A549 (cell line): Measurements from ENCODE around the gene PXK. TPM values are rescaled to one million over a fixed set of nuclear protein-coding genes. Genes with fewer than 3 reads are reported as not detected.

Experiments
- ATAC-seq, 2 experiments: fragments of 200-7000 bp in 1 of 2; fragments of >200 bp in 1 of 2; cut with Nextera tagmentation in 1 of 2; cut with Tn5 transposase in 1 of 2; 3 replicates each; pipeline versions ENCODE4 v1.8.0 to v1.9.1; 2018 to 2020; ENCODE audit warnings: mild to moderate bottlenecking in 1 of 2, moderate library complexity in 1 of 2
- CTCF ChIA-PET: fragments of 300-600 bp; sonication (Branson Sonifier 250); formaldehyde crosslinking; extraction: SDS; loops from one replicate; lab custom pipeline; 2021; ENCODE audit warnings: antibody characterized with exemption, inconsistent platforms; lab: Yijun Ruan, JAX
- POLR2A ChIA-PET: fragments of 350-600 bp; formaldehyde crosslinking; extraction: SDS; loops from one replicate; lab custom pipeline; 2021; ENCODE audit warnings: antibody characterized with exemption, inconsistent platforms; lab: Yijun Ruan, JAX
- DNase-seq, 2 experiments: peaks; one replicate each; pipeline versions ENCODE4 v3.0.0 to v3.0.0-alpha.2; 2011 to 2016; ENCODE audit warnings: low read depth in 1 of 2, low spot score in 1 of 2
- FAIRE-seq: peaks from 2 replicates; lab custom pipeline; 2011; peaks lifted over from hg19 to GRCh38; lab: Jason Lieb, UNC
- H3K27ac ChIP-seq, 2 experiments: fragments of >200 bp; sonication (Bioruptor Twin); formaldehyde crosslinking; 3 replicates each; pipeline ENCODE4 v1.5.1; 2016 to 2017
- H3K4me1 ChIP-seq: fragments of >200 bp; sonication (Bioruptor Twin); formaldehyde crosslinking; 3 replicates; pipeline ENCODE4 v1.6.1; 2016
- H3K4me2 ChIP-seq: fragments of >200 bp; sonication (Bioruptor Twin); formaldehyde crosslinking; 3 replicates; pipeline ENCODE4 v1.6.1; 2016
- H3K4me3 ChIP-seq: fragments of >200 bp; sonication (Bioruptor Twin); formaldehyde crosslinking; 3 replicates; pipeline ENCODE4 v1.5.1; 2016
- H3K9me3 ChIP-seq: fragments of >200 bp; sonication (Bioruptor Twin); formaldehyde crosslinking; 3 replicates; pipeline ENCODE4 v1.6.1; 2016
- BCL3 ChIP-seq: fragments of >200 bp; sonication (Bioruptor Twin); formaldehyde crosslinking; IDR thresholded peaks from 3 replicates; pipeline ENCODE4 v1.6.1; 2016
- CBX8 ChIP-seq: fragments of 200-600 bp; sonication (generic); IDR thresholded peaks from 2 replicates; pipeline ENCODE4 v1.6.1; 2016
- CEBPB ChIP-seq, 2 experiments: fragments of >200 bp in 1 of 2; sonication (Bioruptor Twin) in 1 of 2; formaldehyde crosslinking in 1 of 2; IDR thresholded peaks; 2 replicates each; pipeline ENCODE4 v1.6.1; 2012 to 2016
- CHD4 ChIP-seq: fragments of 200-600 bp; sonication (generic); IDR thresholded peaks from 2 replicates; pipeline ENCODE4 v1.6.1; 2016; ENCODE audit warnings: antibody characterized with exemption, mild to moderate bottlenecking, borderline replicate concordance
- CTCF ChIP-seq: fragments of >200 bp; sonication (Bioruptor Twin); formaldehyde crosslinking; IDR thresholded peaks from 3 replicates; pipeline ENCODE4 v1.5.1; 2016
- E2F6 ChIP-seq: IDR thresholded peaks from 2 replicates; pipeline ENCODE4 v1.6.1; 2012; ENCODE audit warnings: low read depth, borderline replicate concordance
- EHF ChIP-seq: fragments of 250-450 bp; sonication (Bioruptor Pico); IDR thresholded peaks from 2 replicates; pipeline ENCODE4 v1.5.0; 2020; ENCODE audit warnings: mild to moderate bottlenecking
- EHMT2 ChIP-seq: fragments of 200-600 bp; sonication (generic); IDR thresholded peaks from 2 replicates; pipeline ENCODE4 v1.6.1; 2016; ENCODE audit warnings: antibody characterized with exemption, low read depth, mild to moderate bottlenecking, moderate library complexity
- EP300 ChIP-seq, 2 experiments: fragments of >200 bp; sonication (Bioruptor Twin); formaldehyde crosslinking; IDR thresholded peaks; 2 replicates in 1 of 2; 3 replicates in 1 of 2; pipeline ENCODE4 v1.6.1; 2016 to 2017
- FOSL2 ChIP-seq, 2 experiments: fragments of 450-650 bp in 1 of 2; fragments of >200 bp in 1 of 2; sonication (Bioruptor Twin) in 1 of 2; formaldehyde crosslinking; IDR thresholded peaks; 2 replicates each; pipeline versions ENCODE4 v1.5.0 to v1.6.1; 2016 to 2020; ENCODE audit warnings: mild to moderate bottlenecking in 1 of 2, moderate library complexity in 1 of 2
- GATA3 ChIP-seq: IDR thresholded peaks from 2 replicates; pipeline ENCODE4 v1.6.1; 2012; ENCODE audit warnings: borderline replicate concordance
- HOXA7 ChIP-seq: fragments of 250-450 bp; sonication (Bioruptor Pico); IDR thresholded peaks from 2 replicates; pipeline ENCODE4 v1.5.0; 2020; ENCODE audit warnings: mild to moderate bottlenecking, moderate library complexity
- HOXB13 ChIP-seq: fragments of 250-450 bp; sonication (Bioruptor Pico); IDR thresholded peaks from 2 replicates; pipeline ENCODE4 v1.5.0; 2020; ENCODE audit warnings: low read depth, mild to moderate bottlenecking, moderate library complexity
- HOXB5 ChIP-seq: fragments of 250-450 bp; sonication (Bioruptor Pico); IDR thresholded peaks from 2 replicates; pipeline ENCODE4 v1.5.0; 2020; ENCODE audit warnings: mild to moderate bottlenecking, moderate library complexity
- JUN ChIP-seq, 2 experiments: fragments of >200 bp; sonication (Bioruptor Twin); formaldehyde crosslinking; IDR thresholded peaks; 2 replicates in 1 of 2; 3 replicates in 1 of 2; pipeline ENCODE4 v1.6.1; 2016 to 2017
- JUNB ChIP-seq: fragments of >200 bp; sonication (Bioruptor Twin); formaldehyde crosslinking; IDR thresholded peaks from 2 replicates; pipeline ENCODE4 v1.6.1; 2016
- MAFK ChIP-seq: fragments of 450-650 bp; IDR thresholded peaks from 2 replicates; pipeline ENCODE4 v1.6.1; 2014; ENCODE audit not compliant: partially characterized antibody
- NPAS2 ChIP-seq: fragments of 250-450 bp; sonication (Bioruptor Pico); IDR thresholded peaks from 2 replicates; pipeline ENCODE4 v1.8.0; 2022; ENCODE audit warnings: mild to moderate bottlenecking, moderate library complexity, borderline replicate concordance
- NR3C1 ChIP-seq: fragments of >200 bp; sonication (Bioruptor Twin); formaldehyde crosslinking; IDR thresholded peaks from 3 replicates; pipeline ENCODE4 v1.6.1; 2017
- PHF8 ChIP-seq: fragments of 200-600 bp; sonication (generic); IDR thresholded peaks from 2 replicates; pipeline ENCODE4 v1.6.1; 2016; ENCODE audit warnings: low read depth, mild to moderate bottlenecking, antibody characterized with exemption, moderate library complexity, borderline replicate concordance
- RAD21 ChIP-seq, 2 experiments: fragments of >200 bp in 1 of 2; sonication (Bioruptor Twin) in 1 of 2; formaldehyde crosslinking in 1 of 2; IDR thresholded peaks in 1 of 2; conservative IDR thresholded peaks in 1 of 2; 2 replicates in 1 of 2; 3 replicates in 1 of 2; pipeline ENCODE4 v1.6.1; 2012 to 2018; ENCODE audit warnings: inconsistent platforms in 1 of 2
- RARB ChIP-seq: fragments of 250-450 bp; sonication (Bioruptor Pico); IDR thresholded peaks from 2 replicates; pipeline ENCODE4 v1.8.0; 2021; ENCODE audit warnings: mild to moderate bottlenecking, moderate library complexity
- RCOR1 ChIP-seq: fragments of 150-350 bp; IDR thresholded peaks from 2 replicates; pipeline ENCODE4 v1.6.1; 2014; ENCODE audit warnings: antibody characterized with exemption, low read length, low read depth
- REST ChIP-seq: fragments of 200-600 bp; sonication (generic); IDR thresholded peaks from 2 replicates; pipeline ENCODE4 v1.6.1; 2016; ENCODE audit warnings: antibody characterized with exemption, mild to moderate bottlenecking, moderate library complexity
- RFX5 ChIP-seq: fragments of 450-650 bp; IDR thresholded peaks from 2 replicates; pipeline ENCODE4 v1.7.1; 2014; ENCODE audit warnings: antibody characterized with exemption, mild to moderate bottlenecking, moderate library complexity
- SMC3 ChIP-seq: fragments of >200 bp; sonication (Bioruptor Twin); formaldehyde crosslinking; IDR thresholded peaks from 3 replicates; pipeline ENCODE4 v1.6.1; 2018; ENCODE audit warnings: inconsistent platforms
- TP53 ChIP-seq: fragments of 250-450 bp; sonication (Bioruptor Pico); IDR thresholded peaks from 2 replicates; pipeline ENCODE4 v1.5.0; 2021; ENCODE audit warnings: mild to moderate bottlenecking, moderate library complexity
- USF2 ChIP-seq: fragments of 450-650 bp; IDR thresholded peaks from 2 replicates; pipeline ENCODE4 v1.6.1; 2014; ENCODE audit warnings: antibody characterized with exemption
- ZC3H11A ChIP-seq: fragments of 450-650 bp; IDR thresholded peaks from 2 replicates; pipeline ENCODE4 v1.6.1; 2014; ENCODE audit warnings: antibody characterized with exemption, mild to moderate bottlenecking
- ZNF302 ChIP-seq: fragments of 250-450 bp; sonication (Bioruptor Pico); IDR thresholded peaks from 2 replicates; pipeline ENCODE4 v1.9.0; 2021; ENCODE audit warnings: inconsistent platforms, mild to moderate bottlenecking, moderate library complexity
- ZSCAN20 ChIP-seq: fragments of 250-450 bp; sonication (Bioruptor Pico); IDR thresholded peaks from 2 replicates; pipeline ENCODE4 v1.8.0; 2022; ENCODE audit warnings: mild to moderate bottlenecking, moderate library complexity
- WGBS: methylation state at CpG from one replicate; pipeline ENCODE4 v1.1.6; 2017; ENCODE audit errors: missing lambda C conversion rate; 5-methylcytosine and 5-hydroxymethylcytosine counted together
- polyA plus RNA-seq, 4 experiments: library from polyadenylated mRNA; depleted of rRNA in 3 of 4; stranded (reverse); fragments of >200 nt; fragmentation: RNase III in 1 of 4; extraction: RNeasy Plus Mini Kit Qiagen cat#74134 plus additional on column Dnase treatment in 1 of 4; gene quantifications; 2 replicates in 3 of 4; 3 replicates in 1 of 4; pipeline ENCODE4 v1.2.3, GENCODE V29; 2011 to 2017

The PXK gene
- polyA plus RNA-seq, 2 of the 4 experiments (the other 2 are of a cell fraction): 4.4 to 10.5 TPM

- TF ChIP-seq BCL3 (peak; percentile 88; the same call in 2 of the 3 replicates), JUN (IDR thresholded peaks at IDR 0.05) (peak; percentile 87 to 95), JUNB (peak; percentile 96), ZC3H11A (no peak), RARB (CRISPR knock-in tag) (0 out of 2 replicates have a peak, but pooled peaks have one; percentile 47), HOXB5 (no peak), RFX5 (no peak), E2F6 (no peak; the same call in 1 of the 2 replicates), EHF (CRISPR knock-in tag) (no peak), USF2 (no peak), HOXB13 (CRISPR knock-in tag) (no peak), CBX8 (no peak), GATA3 (peak; percentile 90), CHD4 (no peak), EP300 (IDR thresholded peaks at IDR 0.05) (peak; percentile 77 to 89; a peak in 4 of 5 replicates), TP53 (CRISPR knock-in tag) (no peak), CTCF (no peak), HOXA7 (CRISPR knock-in tag) (0 out of 2 replicates have a peak, but pooled peaks have one; percentile 26), ZSCAN20 (CRISPR knock-in tag) (0 out of 2 replicates have a peak, but pooled peaks have one; percentile 30), ZNF302 (CRISPR knock-in tag) (no peak), RCOR1 (no peak), NPAS2 (no peak), FOSL2 (IDR thresholded peaks at IDR 0.05) (peak; percentile 94), FOSL2 (CRISPR knock-in tag; IDR thresholded peaks at IDR 0.05) (peak; percentile 96), SMC3 (no peak; the same call in 2 of the 3 replicates), EHMT2 (no peak)
These were observed 138.6 kb downstream of the PXK start (continued) for GRCh38 chr3:58471025-58471887.

GRCh38 chr3:58473275-58473674, 140.6 kb downstream of the PXK start:
- CTCF ChIA-PET: interaction anchor here (1.1 to 3.9 kb wide), 2 partner anchors 9 to 59 kb away, joined by 5 to 22 read pairs; no protein-coding TSS in a partner anchor
- H3K4me1 ChIP-seq: peaks cover 56% of the 10 kb centered on the region
- no peak for TF ChIP-seq CBX8
- TF ChIP-seq REST: no peak
- TF ChIP-seq RAD21 (conservative IDR thresholded peaks at IDR 0.05 in 1 of 2, IDR thresholded peaks at IDR 0.05 in 1 of 2): no peak
- TF ChIP-seq USF2: no peak
- TF ChIP-seq PHF8: no peak
- TF ChIP-seq NR3C1: no peak
- TF ChIP-seq CEBPB (IDR thresholded peaks at IDR 0.05): no peak
- no peak for TF ChIP-seq MAFK
- TF ChIP-seq ZSCAN20 (CRISPR knock-in tag): no peak

More at GRCh38 chr3:58473275-58473674, 140.6 kb downstream of the PXK start:
- H3K4me3 ChIP-seq: no peak overlapping the region
- POLR2A ChIA-PET: no interaction called here
- peak overlapping the region in 1 of 2 experiments; percentile 94; a peak in 4 of 6 replicates for H3K27ac ChIP-seq
- DNase-seq (no peak), FAIRE-seq (no peak), ATAC-seq (no peak)
- H3K4me2 ChIP-seq: no peak overlapping the region
- WGBS: 100% methylated on average over 1 of the region's 1 CpG
- H3K9me3 ChIP-seq: no peaks in the 10 kb centered on the region
